Stimulated activated CD4-positive, alpha-beta T cell treated with anti-CD3 and anti-CD28 coated beads, Interleukin-12 subunit alpha, Interleukin-12 subunit beta, amount 100 ng/mL, for 48 hours (primary cell): ENCODE measurements around the gene NELFA.
"Not testable (repeated sequence)": the region's sequence is repeated elsewhere in the genome, so short reads cannot be mapped to it uniquely, and the experiment has no call there.

ENCODE experiments used
- DNase-seq, 3 donors: peaks; one replicate each; pipeline ENCODE4 v3.0.0-alpha.2; 2020; ENCODE audit warnings: low read depth in 2 of 3, low spot score in 1 of 3

Gene NELFA

GRCh38 chr4:2040391-2041238 lies 31.8 kb upstream of the NELFA start:
- DNase-seq, result no peak

DNA sequence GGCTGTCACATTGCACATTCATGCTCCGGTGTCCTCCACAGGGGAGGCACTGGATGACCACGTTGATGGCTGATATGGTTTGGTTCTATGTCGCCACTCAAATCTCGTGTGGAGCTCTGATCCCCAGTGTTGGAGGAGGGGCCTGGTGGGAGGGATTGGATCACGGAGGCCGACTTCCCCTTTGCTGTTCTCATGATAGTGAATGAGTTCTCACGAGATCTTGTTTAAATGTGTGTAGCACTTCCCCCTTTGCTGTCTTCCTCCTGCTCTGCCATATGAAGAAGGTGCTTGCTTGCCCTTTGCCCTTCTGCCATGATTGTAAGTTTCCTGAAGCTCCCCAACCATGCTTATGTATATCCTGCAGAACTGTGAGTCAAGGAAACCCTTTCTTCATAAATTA lies 28.1 kb upstream of the NELFA start:
- no peak for DNase-seq

DNA sequence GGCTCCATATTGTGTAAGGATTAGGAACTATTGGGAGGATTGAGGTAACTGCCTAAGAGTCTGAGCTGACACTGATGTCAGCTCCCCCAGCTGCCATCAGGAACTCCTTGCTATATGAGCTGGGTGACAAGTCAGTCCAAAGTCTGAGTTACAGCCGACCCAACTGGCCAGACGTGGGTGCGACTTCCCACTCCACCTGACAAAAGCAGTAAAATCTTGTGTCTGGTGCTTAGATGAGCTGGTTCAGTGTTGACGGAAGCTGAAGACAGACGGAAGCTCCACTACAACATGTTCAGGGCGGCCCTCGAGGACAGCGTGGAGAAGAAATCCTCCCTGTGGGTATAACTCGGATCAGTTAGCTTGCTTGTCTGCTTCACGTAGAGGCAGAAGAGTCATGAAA lies 27.6 kb upstream of the NELFA start:
- DNase-seq, result no peak

DNA sequence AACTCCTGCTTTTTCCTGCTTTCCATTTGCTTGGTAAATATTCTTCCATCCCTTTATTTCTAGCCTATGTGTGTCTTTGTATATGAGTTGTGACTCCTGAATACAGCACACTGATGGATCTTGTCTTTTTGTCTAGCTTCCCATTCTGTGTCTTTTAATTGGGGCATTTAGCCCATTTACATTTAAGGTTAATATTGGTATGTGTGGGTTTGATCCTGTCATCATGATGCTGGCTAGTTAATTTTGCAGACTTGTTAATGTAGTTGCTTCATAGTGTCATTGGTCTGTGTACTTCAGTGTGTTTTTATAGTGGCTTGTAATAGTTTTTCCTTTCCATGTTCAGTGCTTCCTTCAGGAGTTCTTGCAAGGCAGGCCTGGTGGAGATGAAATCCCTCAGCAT lies 22.4 kb upstream of the NELFA start:
- DNase-seq, result not testable (repeated sequence)

- not testable (repeated sequence) for DNase-seq
These were observed 18.3 kb upstream of the NELFA start for GRCh38 chr4:2027120-2027519.

DNA sequence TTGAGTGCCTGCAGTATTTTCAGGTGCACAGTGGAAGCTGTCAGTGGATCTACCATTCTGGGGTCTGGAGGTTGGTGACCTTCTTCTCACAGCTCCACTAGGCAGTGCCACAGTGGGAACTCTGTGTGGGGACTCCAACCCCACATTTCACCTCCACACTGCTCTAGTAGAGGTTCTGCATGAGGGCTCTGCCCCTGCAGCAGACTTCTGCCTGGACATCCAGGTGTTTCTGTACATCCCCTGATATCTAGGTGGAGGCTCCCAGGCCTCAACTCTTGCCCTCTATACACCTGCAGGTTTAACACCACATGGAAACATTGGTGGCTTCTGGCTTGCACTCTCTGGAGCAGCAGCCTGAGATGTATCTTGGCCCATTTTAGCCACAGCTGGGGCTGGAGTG lies 17.0 kb upstream of the NELFA start:
- DNase-seq, result no peak

- no peak for DNase-seq
These were observed 15.9 kb upstream of the NELFA start for GRCh38 chr4:2024683-2025082.

GRCh38 chr4:2021358-2022018 lies 12.7 kb upstream of the NELFA start:
- not testable (repeated sequence) for DNase-seq

DNA sequence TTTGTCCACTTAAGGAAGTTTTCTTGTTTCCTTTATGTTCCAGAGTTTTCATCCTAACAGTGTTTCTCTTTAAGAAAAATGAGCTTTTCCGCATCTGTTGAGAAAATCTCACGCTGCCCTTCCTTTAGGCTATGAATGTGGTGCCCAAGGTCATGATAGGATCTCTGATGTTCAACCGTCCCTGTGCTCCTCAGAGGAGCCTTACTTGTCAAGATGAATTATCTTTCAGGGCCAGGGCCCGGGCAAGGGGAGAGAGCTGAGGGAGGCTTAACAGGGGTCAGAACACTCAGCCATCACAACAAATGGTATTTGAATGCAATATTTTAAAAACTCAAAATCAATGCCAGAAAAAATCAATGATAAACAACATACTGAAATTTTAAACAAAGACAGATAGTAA lies 6.2 kb upstream of the NELFA start:
- DNase-seq, result no peak

- DNase-seq, result no peak
These were observed 2.8 kb upstream of the NELFA start for GRCh38 chr4:2011583-2011982.

DNA sequence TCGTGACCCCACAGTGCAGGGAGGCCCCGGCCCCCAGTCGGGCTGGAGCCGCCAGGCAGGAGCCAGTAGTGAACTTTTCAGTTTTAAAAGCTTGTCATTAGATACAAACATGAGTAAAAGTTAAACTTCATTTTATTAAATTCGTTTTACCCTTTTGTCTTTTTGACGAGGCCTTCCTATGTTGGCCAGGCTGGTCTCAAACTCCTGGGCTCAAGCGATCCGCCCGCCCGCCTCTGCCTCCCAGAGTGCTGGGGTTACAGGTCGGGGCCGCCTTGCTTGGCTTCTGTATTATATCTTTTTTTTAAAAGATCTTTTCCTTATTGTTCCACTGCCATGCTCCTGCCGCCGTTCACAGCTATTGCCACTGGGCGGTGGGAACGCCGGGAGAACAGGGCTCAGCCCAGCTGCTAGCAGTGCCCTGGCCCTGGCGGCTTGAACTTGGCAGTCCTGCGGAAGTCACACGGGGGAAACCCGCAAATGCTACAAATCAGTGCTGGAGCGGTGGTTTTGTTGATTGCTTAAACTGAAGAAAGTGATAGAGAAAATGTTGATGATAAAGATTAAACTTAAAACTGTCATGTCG lies 968 bp upstream of the NELFA start:
- peak; percentile 15 to 40 (median 37) for DNase-seq

- no peak for DNase-seq
These were observed 178 bp downstream of the NELFA start for GRCh38 chr4:2008671-2008920.

- no peak for DNase-seq
These were observed 737 bp downstream of the NELFA start for GRCh38 chr4:2007804-2008670.

DNA sequence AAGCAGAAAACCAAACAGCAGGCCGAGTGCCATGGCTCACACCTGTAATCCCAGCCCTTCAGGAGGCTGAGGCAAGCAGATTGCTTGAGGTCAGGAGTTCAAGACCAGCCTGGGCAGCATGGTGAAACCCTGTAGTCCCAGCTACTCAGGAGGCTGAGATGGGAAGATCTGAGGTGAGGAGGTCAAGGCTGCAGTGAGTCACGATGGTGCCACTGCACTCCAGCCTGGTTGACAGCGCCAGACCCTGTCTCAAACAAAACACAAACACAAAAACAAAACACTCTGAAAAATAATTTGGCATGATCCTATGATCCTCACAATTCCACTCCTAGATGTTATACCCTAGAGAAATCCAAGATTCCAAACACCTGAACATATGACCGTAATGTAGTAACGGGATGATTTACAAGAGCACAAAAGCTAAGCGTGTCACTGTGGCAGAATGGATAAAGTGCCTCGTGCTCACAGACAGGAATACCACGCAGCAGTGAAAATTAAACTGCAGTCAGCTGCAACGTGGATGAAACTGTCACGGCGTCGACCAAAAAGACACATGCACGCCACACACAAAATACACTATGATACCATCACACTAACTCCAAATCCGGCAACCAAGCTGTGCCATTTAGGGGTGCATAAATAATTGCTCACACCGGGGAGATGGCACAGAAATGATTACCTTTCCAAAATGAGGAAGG lies 1.7 kb downstream of the NELFA start:
- DNase-seq, result no peak

GRCh38 chr4:2006367-2006766 lies 2.4 kb downstream of the NELFA start:
- DNase-seq, result no peak

GRCh38 chr4:2003361-2003760 lies 5.4 kb downstream of the NELFA start:
- DNase-seq, result not testable (repeated sequence)

DNA sequence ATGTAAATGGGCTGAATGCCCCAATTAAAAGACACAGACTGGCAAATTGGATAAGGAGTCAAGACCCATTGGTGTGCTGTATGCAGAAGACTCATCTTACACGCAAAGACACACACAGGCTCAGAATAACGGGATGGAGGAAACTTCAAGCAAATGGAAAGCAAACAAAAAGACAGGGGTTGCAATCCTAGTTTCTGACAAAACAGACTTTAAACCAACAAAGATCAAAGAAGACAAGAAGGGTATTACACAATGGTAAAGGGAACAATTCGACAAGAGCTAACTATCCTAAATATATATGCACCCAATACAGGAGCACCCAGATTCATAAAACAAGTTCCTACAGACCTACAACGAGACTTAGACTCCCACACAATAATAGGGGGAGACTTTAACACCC lies 9.5 kb downstream of the NELFA start:
- not testable (repeated sequence) for DNase-seq

DNA sequence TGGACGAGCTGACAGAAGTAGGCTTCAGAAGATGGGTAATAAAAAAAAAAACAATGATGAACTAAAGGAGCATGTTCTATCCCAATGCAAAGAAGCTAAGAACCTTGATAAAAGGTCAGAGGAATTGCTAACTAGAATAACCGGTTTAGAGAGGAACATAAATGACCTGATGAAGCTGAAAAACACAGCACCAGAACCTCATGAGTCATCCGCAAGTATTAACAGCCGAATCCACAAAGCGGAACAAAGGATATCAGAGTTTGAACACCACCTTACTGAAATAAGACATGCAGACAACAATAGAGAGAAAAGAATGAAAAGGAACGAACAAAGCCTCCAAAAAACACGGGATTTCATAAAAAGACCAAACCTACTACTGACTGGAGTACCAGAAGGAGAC lies 10.5 kb downstream of the NELFA start:
- no peak for DNase-seq

DNA sequence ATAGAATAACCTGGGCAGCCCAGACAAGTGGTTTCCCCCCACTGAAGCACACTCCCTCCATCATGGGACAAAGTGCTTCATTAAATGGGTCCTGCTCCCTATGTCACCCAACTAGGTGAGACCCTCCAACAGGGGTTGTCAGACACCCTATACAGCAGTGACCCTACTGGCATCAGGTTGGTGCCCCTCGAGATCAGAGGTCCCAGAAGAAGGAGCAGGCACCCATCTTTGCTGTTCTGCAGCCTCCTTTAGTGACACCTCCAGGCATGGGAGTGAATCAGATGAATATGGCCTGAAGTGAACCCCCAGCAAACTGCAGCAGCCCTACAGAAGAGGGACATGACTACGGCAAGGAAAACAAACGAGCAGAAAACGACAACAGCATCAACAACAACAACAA lies 11.1 kb downstream of the NELFA start:
- no peak for DNase-seq

DNA sequence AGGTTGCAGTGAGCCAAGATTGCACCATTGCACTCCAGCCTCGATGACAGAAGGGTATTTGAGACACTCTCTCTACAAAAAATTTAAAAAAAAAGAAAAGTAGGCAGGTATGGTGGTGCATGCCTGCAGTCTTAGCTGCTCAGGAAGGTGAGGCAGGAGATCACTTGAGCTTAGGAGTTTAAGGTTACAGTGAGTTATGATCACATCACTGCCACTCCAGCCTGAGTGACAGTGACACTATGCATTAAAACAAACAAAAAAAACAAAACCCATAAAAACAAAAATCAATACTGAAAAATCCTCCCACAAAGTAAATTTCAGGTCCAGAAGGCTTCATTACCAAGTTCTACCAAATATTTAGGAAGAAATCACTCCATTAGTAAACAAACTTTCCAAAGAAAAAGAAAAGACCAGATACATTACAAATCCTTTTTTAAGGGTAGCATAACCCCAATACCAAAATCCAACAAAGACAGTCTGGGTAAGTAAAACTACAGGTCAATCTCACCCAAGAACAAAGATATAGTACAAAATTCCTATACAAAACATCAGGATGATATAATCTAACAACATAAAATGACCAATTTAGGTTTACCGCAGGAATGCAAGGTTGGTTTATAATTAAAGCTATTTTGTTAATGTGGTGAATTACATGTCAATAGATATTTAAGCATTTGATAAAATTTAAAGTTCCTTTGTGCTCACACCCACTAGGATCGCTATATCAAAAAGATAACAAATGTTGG lies 11.7 kb downstream of the NELFA start:
- no peak for DNase-seq
